ENCODE measurements around the gene LRRC36. TPM values are rescaled to one million over a fixed set of nuclear protein-coding genes. Genes with fewer than 3 reads are reported as not detected.

The LRRC36 gene
- total and polyA plus RNA-seq, 9 of the 15 experiments (the other 6 are each of a cell fraction or from before 2014, with no cell fraction given) = 0.09 to 0.40 (median 0.17) TPM; not detected in 1

GRCh38 chr16:67329901-67330300 lies 3.3 kb downstream of the LRRC36 start:
- Histone ChIP-seq H4K20me1 (replicated peaks; ENCODE audit: control insufficient read depth, insufficient read depth, low read length) (no peaks in the 10 kb centered on the region), H3K9me3 (replicated peaks; ENCODE audit: control insufficient read depth, insufficient read depth, low read depth, low read length) (no peaks in the 10 kb centered on the region), H2AFZ (ENCODE audit: low read depth, low read length) (no peak overlapping the region), H3K9ac (ENCODE audit: insufficient read depth in 1 of 2, low read depth in 2 of 2, low read length in 2 of 2) (no peak overlapping the region), H3K36me3 (ENCODE audit: control insufficient read depth, insufficient read depth, low read length) (no peaks in the 10 kb centered on the region), H3K79me2 (ENCODE audit: control insufficient read depth, insufficient read depth, low read length) (no peaks in the 10 kb centered on the region), H3K4me2 (ENCODE audit: insufficient read depth, low read length) (no peak overlapping the region), H3K27ac (ENCODE audit: extremely low read depth, low read depth, low read length) (no peak overlapping the region), H3K27me3 (ENCODE audit: control insufficient read depth in 2 of 2, insufficient read depth in 2 of 2, low read length in 2 of 2) (no peaks in the 10 kb centered on the region), H3K4me1 (replicated peaks in 1 of 2; ENCODE audit: control insufficient read depth in 2 of 2, insufficient read depth in 2 of 2, low read length in 2 of 2) (peaks cover 3 to 14% of the 10 kb centered on the region in 2 experiments; a peak in 3 of 5 replicates), H3K4me3 (no peak overlapping the region), H3K9me1 (ENCODE audit: control insufficient read depth, insufficient read depth, low read length) (no peaks in the 10 kb centered on the region)
- DNase-seq (ENCODE audit: extremely low read depth in 1 of 4, low spot score in 3 of 4) (no peak), FAIRE-seq (no peak), ATAC-seq (no peak)
- TF ChIP-seq SMARCA4 (IDR thresholded peaks at IDR 0.05) (no peak), ZNF668 (CRISPR knock-in tag; IDR thresholded peaks at IDR 0.05) (no peak), ZBTB17 (CRISPR knock-in tag; IDR thresholded peaks at IDR 0.05) (no peak), NCOR1 (IDR thresholded peaks at IDR 0.05) (no peak), KLF1 (tag; IDR thresholded peaks at IDR 0.05) (no peak), TCFL5 (CRISPR knock-in tag; conservative IDR thresholded peaks at IDR 0.05) (no peak), HIVEP1 (CRISPR knock-in tag; IDR thresholded peaks at IDR 0.05) (no peak), ZNF239 (CRISPR knock-in tag; IDR thresholded peaks at IDR 0.05) (no peak), SRF (CRISPR knock-in tag; IDR thresholded peaks at IDR 0.05) (no peak), ZBTB5 (IDR thresholded peaks at IDR 0.05) (no peak), RB1 (IDR thresholded peaks at IDR 0.05; ENCODE audit: low read depth) (no peak)
- intact Hi-C loops (cut with micrococcal nuclease) = no loop called here
- ChIA-PET POLR2A (no interaction called here), CTCF (ENCODE audit: low intra/inter-chr PET ratio) (interaction anchor here (1.1 kb wide), 1 partner anchor 51 kb away, joined by 3 read pairs; no protein-coding TSS in a partner anchor)
- BruUV-seq (replicated peaks) = no TSS peak
- in situ Hi-C loops (cut with MboI) = no loop called here
- 9% methylated on average over 5 of the region's 5 CpGs for WGBS (ENCODE audit: insufficient coverage, low coverage, missing lambda C conversion rate)

Measured in K562 (cell line).